ENCODE results near the gene POLR3H. TPM values are rescaled to one million over a fixed set of nuclear protein-coding genes. Genes with fewer than 3 reads are reported as not detected.

POLR3H gene
- polyA plus RNA-seq, 1 donor from 2014 or later, result 28.0 TPM

DNA sequence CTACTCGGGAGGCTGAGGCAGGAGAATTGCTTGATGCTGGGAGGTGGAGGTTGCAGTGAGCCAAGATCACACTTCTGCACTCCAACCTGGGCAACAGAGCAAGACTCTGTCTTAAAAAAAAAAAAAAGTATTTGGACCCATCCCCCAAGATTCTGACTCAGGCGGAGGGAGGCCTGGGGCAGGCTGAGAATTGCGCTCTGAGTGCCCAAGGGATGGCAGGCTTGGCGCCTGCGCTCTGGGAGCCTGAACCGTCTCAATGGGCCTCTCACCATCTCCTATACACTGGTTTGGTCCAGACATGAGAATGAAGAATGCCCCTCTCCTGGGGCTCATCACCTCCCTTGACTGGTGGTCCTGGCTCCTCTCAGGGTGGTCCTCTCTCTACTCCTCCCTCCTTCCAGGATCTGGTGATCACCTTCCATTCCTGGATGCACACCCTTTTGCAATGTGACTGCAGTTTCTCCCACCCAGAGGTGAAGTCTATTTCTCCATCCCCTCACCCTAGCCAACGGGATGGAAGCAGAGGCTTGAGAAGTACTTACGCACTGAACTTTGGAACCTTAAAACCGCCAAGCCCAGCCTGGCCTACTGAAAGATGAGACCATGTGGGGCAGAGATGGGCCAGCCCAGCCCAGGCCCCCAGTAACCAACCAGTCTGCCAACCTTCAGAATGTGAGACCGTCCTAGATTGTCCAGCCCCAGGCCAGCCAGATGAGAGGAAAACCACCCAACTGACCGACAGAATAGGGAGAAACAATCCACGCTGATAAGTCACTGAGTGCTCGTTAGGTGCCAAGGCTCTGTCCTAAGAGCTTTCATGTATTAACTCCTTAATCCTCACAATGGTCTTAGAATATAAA is 4.9 kb downstream of the POLR3H start:
- H3K4me3 ChIP-seq (ENCODE audit: low read length), result no peak overlapping the region
- H3K9ac ChIP-seq (ENCODE audit: low read length), result no peak overlapping the region
- H3K9me2 ChIP-seq (ENCODE audit: insufficient read depth, low read length), result no peaks in the 10 kb centered on the region
- H3K36me3 ChIP-seq (ENCODE audit: insufficient read depth, low read length), result no peaks in the 10 kb centered on the region
- no peaks in the 10 kb centered on the region for H3K9me3 ChIP-seq (ENCODE audit: low read length)
- no peak overlapping the region for H3K27ac ChIP-seq (ENCODE audit: low read length)
- H3K4me2 ChIP-seq (ENCODE audit: low read length), result no peak overlapping the region
- no peak overlapping the region for H2AFZ ChIP-seq (ENCODE audit: low read depth, low read length)
- H3K27me3 ChIP-seq (ENCODE audit: insufficient read depth, low read depth, low read length), result no peaks in the 10 kb centered on the region
- no peaks in the 10 kb centered on the region for H4K20me1 ChIP-seq (ENCODE audit: insufficient read depth)
- no peak for TF ChIP-seq RAD21 (conservative IDR thresholded peaks at IDR 0.05)
- TF ChIP-seq POLR2AphosphoS5 (IDR thresholded peaks at IDR 0.05), result no peak
- TF ChIP-seq MXI1 (conservative IDR thresholded peaks at IDR 0.05; ENCODE audit: poor library complexity, severe bottlenecking), result no peak
- TF ChIP-seq TAF1 (IDR thresholded peaks at IDR 0.05; ENCODE audit: low read depth), result no peak
- TF ChIP-seq SMC3 (conservative IDR thresholded peaks at IDR 0.05; ENCODE audit: poor library complexity), result no peak
- no peak for TF ChIP-seq EP300 (conservative IDR thresholded peaks at IDR 0.05; ENCODE audit: poor library complexity, severe bottlenecking)
- TF ChIP-seq, protein P1, sequence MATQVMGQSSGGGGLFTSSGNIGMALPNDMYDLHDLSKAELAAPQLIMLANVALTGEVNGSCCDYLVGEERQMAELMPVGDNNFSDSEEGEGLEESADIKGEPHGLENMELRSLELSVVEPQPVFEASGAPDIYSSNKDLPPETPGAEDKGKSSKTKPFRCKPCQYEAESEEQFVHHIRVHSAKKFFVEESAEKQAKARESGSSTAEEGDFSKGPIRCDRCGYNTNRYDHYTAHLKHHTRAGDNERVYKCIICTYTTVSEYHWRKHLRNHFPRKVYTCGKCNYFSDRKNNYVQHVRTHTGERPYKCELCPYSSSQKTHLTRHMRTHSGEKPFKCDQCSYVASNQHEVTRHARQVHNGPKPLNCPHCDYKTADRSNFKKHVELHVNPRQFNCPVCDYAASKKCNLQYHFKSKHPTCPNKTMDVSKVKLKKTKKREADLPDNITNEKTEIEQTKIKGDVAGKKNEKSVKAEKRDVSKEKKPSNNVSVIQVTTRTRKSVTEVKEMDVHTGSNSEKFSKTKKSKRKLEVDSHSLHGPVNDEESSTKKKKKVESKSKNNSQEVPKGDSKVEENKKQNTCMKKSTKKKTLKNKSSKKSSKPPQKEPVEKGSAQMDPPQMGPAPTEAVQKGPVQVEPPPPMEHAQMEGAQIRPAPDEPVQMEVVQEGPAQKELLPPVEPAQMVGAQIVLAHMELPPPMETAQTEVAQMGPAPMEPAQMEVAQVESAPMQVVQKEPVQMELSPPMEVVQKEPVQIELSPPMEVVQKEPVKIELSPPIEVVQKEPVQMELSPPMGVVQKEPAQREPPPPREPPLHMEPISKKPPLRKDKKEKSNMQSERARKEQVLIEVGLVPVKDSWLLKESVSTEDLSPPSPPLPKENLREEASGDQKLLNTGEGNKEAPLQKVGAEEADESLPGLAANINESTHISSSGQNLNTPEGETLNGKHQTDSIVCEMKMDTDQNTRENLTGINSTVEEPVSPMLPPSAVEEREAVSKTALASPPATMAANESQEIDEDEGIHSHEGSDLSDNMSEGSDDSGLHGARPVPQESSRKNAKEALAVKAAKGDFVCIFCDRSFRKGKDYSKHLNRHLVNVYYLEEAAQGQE (IDR thresholded peaks at IDR 0.05; ENCODE audit: borderline replicate concordance), result no peak
- no peak for TF ChIP-seq EZH2 (IDR thresholded peaks at IDR 0.05; ENCODE audit: borderline replicate concordance, insufficient read depth, low read length, poor library complexity, severe bottlenecking)
- TF ChIP-seq, protein P2, sequence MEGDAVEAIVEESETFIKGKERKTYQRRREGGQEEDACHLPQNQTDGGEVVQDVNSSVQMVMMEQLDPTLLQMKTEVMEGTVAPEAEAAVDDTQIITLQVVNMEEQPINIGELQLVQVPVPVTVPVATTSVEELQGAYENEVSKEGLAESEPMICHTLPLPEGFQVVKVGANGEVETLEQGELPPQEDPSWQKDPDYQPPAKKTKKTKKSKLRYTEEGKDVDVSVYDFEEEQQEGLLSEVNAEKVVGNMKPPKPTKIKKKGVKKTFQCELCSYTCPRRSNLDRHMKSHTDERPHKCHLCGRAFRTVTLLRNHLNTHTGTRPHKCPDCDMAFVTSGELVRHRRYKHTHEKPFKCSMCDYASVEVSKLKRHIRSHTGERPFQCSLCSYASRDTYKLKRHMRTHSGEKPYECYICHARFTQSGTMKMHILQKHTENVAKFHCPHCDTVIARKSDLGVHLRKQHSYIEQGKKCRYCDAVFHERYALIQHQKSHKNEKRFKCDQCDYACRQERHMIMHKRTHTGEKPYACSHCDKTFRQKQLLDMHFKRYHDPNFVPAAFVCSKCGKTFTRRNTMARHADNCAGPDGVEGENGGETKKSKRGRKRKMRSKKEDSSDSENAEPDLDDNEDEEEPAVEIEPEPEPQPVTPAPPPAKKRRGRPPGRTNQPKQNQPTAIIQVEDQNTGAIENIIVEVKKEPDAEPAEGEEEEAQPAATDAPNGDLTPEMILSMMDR (IDR thresholded peaks at IDR 0.05; ENCODE audit: poor library complexity, severe bottlenecking), result no peak
- peaks cover 25% of the 10 kb centered on the region for H3K79me2 ChIP-seq (replicated peaks; ENCODE audit: insufficient read depth, low read length)
- H3F3A ChIP-seq (ENCODE audit: insufficient read depth, low read length, poor library complexity, severe bottlenecking), result no peaks in the 10 kb centered on the region

DNA sequence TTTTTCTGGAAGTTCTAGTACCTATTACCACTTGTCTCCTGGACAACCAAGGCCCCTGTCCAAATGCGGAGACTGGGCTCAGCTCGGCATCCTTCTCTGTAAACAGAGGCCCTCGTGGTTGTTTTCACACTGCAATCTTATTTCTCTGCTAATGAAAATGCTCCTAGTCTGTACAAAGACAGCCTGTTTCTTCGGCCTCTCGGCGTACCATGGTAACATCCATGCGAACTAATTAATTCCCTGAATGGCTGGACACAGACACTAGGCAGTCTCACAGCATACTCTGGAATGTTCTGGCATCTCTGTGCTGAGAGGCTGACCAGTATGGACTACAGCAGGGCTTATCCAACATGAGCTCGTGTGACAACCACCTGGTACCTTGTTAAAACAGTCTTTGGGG is 5.7 kb downstream of the POLR3H start:
- Histone ChIP-seq H3K9me3 (ENCODE audit: low read length) (no peaks in the 10 kb centered on the region), H4K20me1 (ENCODE audit: insufficient read depth) (no peaks in the 10 kb centered on the region), H3K27ac (ENCODE audit: low read length) (no peak overlapping the region), H2AFZ (ENCODE audit: low read depth, low read length) (no peak overlapping the region), H3K9ac (ENCODE audit: low read length) (no peak overlapping the region), H3K27me3 (ENCODE audit: insufficient read depth, low read depth, low read length) (no peaks in the 10 kb centered on the region), H3K36me3 (ENCODE audit: insufficient read depth, low read length) (no peaks in the 10 kb centered on the region), H3K9me2 (ENCODE audit: insufficient read depth, low read length) (no peaks in the 10 kb centered on the region), H3F3A (ENCODE audit: insufficient read depth, low read length, poor library complexity, severe bottlenecking) (no peaks in the 10 kb centered on the region), H3K4me3 (ENCODE audit: low read length) (no peak overlapping the region), H3K79me2 (replicated peaks; ENCODE audit: insufficient read depth, low read length) (peaks cover 24% of the 10 kb centered on the region), H3K4me2 (ENCODE audit: low read length) (no peak overlapping the region)
- no peak for TF ChIP-seq POLR2AphosphoS5 (IDR thresholded peaks at IDR 0.05)
- TF ChIP-seq SMC3 (conservative IDR thresholded peaks at IDR 0.05; ENCODE audit: poor library complexity), result no peak

All from neural cell (in vitro differentiated cells).